DND-41 (cell line): ENCODE data around the gene THY1.

Experiments
- CTCF ChIP-seq: IDR thresholded peaks from 2 replicates; pipeline ENCODE4 v1.5.1; 2012; ENCODE audit warnings: borderline replicate concordance, low read length, moderate library complexity, mild to moderate bottlenecking; ENCODE audit not compliant: poor library complexity, severe bottlenecking; ENCODE audit errors: extremely low read depth
- EZH2 ChIP-seq: IDR thresholded peaks from 3 replicates; pipeline ENCODE4 v1.6.1; 2012; ENCODE audit warnings: borderline replicate concordance, low read depth, mild to moderate bottlenecking, moderate library complexity, low read length, inconsistent platforms; ENCODE audit not compliant: severe bottlenecking

GRCh38 chr11:119423509-119424254, 710 bp upstream of the THY1 start:
- TF ChIP-seq CTCF, result no peak
- TF ChIP-seq EZH2, result no peak
